Endothelial cell of umbilical vein (primary cell): ENCODE measurements around the gene SYCP3. TPM values are rescaled to one million over a fixed set of nuclear protein-coding genes. Genes with fewer than 3 reads are reported as not detected.

Experiments used
- BruUV-seq: library from RNA; stranded (reverse); fragments of 400-500 nt; replicated peaks from 2 replicates; lab custom pipeline; 2021; lab: Mats Ljungman, UMichigan
- CTCF ChIA-PET: fragments of 300-600, 350-600 bp; sonication (Branson Sonifier 250); formaldehyde crosslinking; loops from one replicate; lab custom pipeline; 2021; ENCODE audit warnings: antibody characterized with exemption, inconsistent platforms; lab: Charles Lee
- POLR2A ChIA-PET: fragments of 300-600, 350-600 bp; sonication (Branson Sonifier 250); formaldehyde crosslinking; loops from one replicate; lab custom pipeline; 2021; ENCODE audit warnings: antibody characterized with exemption, inconsistent platforms; lab: Charles Lee
- DNase-seq: peaks from one replicate; pipeline ENCODE4 v3.0.0-alpha.2; 2011; ENCODE audit warnings: low read depth, low spot score
- FAIRE-seq: peaks from 2 replicates; lab custom pipeline; 2011; peaks lifted over from hg19 to GRCh38; lab: Jason Lieb, UNC
- H2AFZ ChIP-seq: 2 replicates; pipeline ENCODE4 v1.6.0; 2012; ENCODE audit warnings: low read depth, low read length, control low read depth, inconsistent platforms
- H3K27ac ChIP-seq: 2 replicates; pipeline ENCODE4 v1.5.1; 2011; ENCODE audit warnings: low read depth, mild to moderate bottlenecking, control low read depth, low read length, moderate library complexity; ENCODE audit not compliant: insufficient read depth
- H3K27me3 ChIP-seq, 2 experiments: 2 replicates each; pipeline versions ENCODE4 v1.6.0 to v1.6.1; 2011; ENCODE audit warnings: low read length in 2 of 2, mixed read lengths in 1 of 2; ENCODE audit not compliant: control insufficient read depth in 2 of 2, insufficient read depth in 2 of 2
- H3K36me3 ChIP-seq, 2 experiments: 2 replicates in 1 of 2; 3 replicates in 1 of 2; pipeline ENCODE4 v1.5.1; 2011; ENCODE audit warnings: low read length in 2 of 2, mild to moderate bottlenecking in 1 of 2, moderate library complexity in 1 of 2; ENCODE audit not compliant: control insufficient read depth in 2 of 2, insufficient read depth in 2 of 2; ENCODE audit errors: extremely low read depth in 1 of 2
- H3K4me1 ChIP-seq: 3 replicates; pipeline ENCODE4 v1.5.1; 2011; ENCODE audit warnings: mild to moderate bottlenecking, low read length; ENCODE audit not compliant: control insufficient read depth, insufficient read depth; ENCODE audit errors: extremely low read depth
- H3K4me2 ChIP-seq: 2 replicates; pipeline ENCODE4 v1.6.1; 2011; ENCODE audit warnings: low read length, control low read depth, mixed read lengths; ENCODE audit not compliant: insufficient read depth
- H3K4me3 ChIP-seq, 3 experiments: fragments of 200-600 bp in 1 of 3; sonication (generic), shearing (Covaris generic) in 1 of 3; replicated peaks in 1 of 3; 2 replicates each; pipeline ENCODE4 v1.5.1; 2011 to 2016; ENCODE audit warnings: control low read depth in 3 of 3, low read length in 3 of 3, mild to moderate bottlenecking in 2 of 3, inconsistent platforms in 1 of 3, low read depth in 1 of 3, moderate library complexity in 1 of 3; ENCODE audit not compliant: insufficient read depth in 1 of 3
- H3K79me2 ChIP-seq: 2 replicates; pipeline ENCODE4 v1.6.0; 2012; ENCODE audit warnings: low read length, inconsistent platforms; ENCODE audit not compliant: control insufficient read depth, insufficient read depth
- H3K9ac ChIP-seq: replicated peaks from 2 replicates; pipeline ENCODE3; 2011; ENCODE audit warnings: low read length, control low read depth; ENCODE audit not compliant: insufficient read depth; ENCODE audit errors: extremely low read depth
- H3K9me1 ChIP-seq: replicated peaks from 3 replicates; pipeline ENCODE4 v1.6.0; 2011; ENCODE audit warnings: mild to moderate bottlenecking, low read length; ENCODE audit not compliant: control insufficient read depth, insufficient read depth; ENCODE audit errors: extremely low read depth
- H3K9me3 ChIP-seq: replicated peaks from 2 replicates; pipeline ENCODE4 v1.5.1; 2012; ENCODE audit warnings: low read length, inconsistent platforms; ENCODE audit not compliant: control insufficient read depth, insufficient read depth
- H4K20me1 ChIP-seq: replicated peaks from 2 replicates; pipeline ENCODE3; 2011; ENCODE audit warnings: mild to moderate bottlenecking, low read length; ENCODE audit not compliant: control insufficient read depth, insufficient read depth; ENCODE audit errors: extremely low read depth
- CTCF ChIP-seq, 2 donors: IDR thresholded peaks; 1 replicate in 1 of 2; 2 replicates in 1 of 2; pipeline ENCODE4 v1.5.1; 2011; ENCODE audit warnings: low read length in 2 of 2, mild to moderate bottlenecking in 2 of 2, moderate library complexity in 2 of 2, control low read depth in 1 of 2, inconsistent platforms in 1 of 2, low read depth in 1 of 2; ENCODE audit not compliant: insufficient read depth in 1 of 2; ENCODE audit errors: extremely low read depth in 1 of 2
- EZH2 ChIP-seq: IDR thresholded peaks from 2 replicates; pipeline ENCODE4 v1.6.1; 2012; ENCODE audit warnings: borderline replicate concordance, low read depth, mild to moderate bottlenecking, moderate library complexity, low read length, inconsistent platforms; ENCODE audit not compliant: severe bottlenecking
- FOS ChIP-seq: IDR thresholded peaks from 2 replicates; pipeline ENCODE4 v1.6.1; 2011; ENCODE audit warnings: mild to moderate bottlenecking, low read length, moderate library complexity, borderline replicate concordance; ENCODE audit not compliant: insufficient read depth
- GATA2 ChIP-seq: IDR thresholded peaks from 2 replicates; pipeline ENCODE4 v1.7.0; 2011; ENCODE audit warnings: low read depth, mild to moderate bottlenecking, moderate library complexity, mixed read lengths, low read length; ENCODE audit not compliant: insufficient read length, insufficient read depth
- JUN ChIP-seq: IDR thresholded peaks from 2 replicates; pipeline ENCODE4 v1.6.1; 2011; ENCODE audit warnings: borderline replicate concordance, low read depth; ENCODE audit not compliant: insufficient read length, insufficient read depth
- MAX ChIP-seq: IDR thresholded peaks from 2 replicates; pipeline ENCODE4 v1.6.1; 2011; ENCODE audit not compliant: insufficient read depth, insufficient read length
- MYC ChIP-seq: IDR thresholded peaks from one replicate; pipeline ENCODE4 v1.6.1; 2011; ENCODE audit warnings: mild to moderate bottlenecking, low read depth, low read length
- POLR2A ChIP-seq: IDR thresholded peaks from 2 replicates; pipeline ENCODE4 v1.6.1; 2012; ENCODE audit warnings: low read depth, mild to moderate bottlenecking, control low read depth, low read length
- POLR2AphosphoS5 ChIP-seq: IDR thresholded peaks from 2 replicates; pipeline ENCODE4 v1.6.1; 2012; ENCODE audit warnings: low read depth, mild to moderate bottlenecking, control low read depth, low read length, moderate library complexity; ENCODE audit not compliant: insufficient read depth
- dilution Hi-C: fragments of 300-500 bp; cut with MboI; formaldehyde crosslinking; loops from one replicate; pipeline ENCODE4 v1.15.0; 2019; ENCODE audit warnings: low sequenced_read_pairs; ENCODE audit not compliant: extremely low pct_ligation_motif_present
- intact Hi-C: fragments of 100-400 bp; cut with micrococcal nuclease; formaldehyde crosslinking; loops from one replicate; pipeline ENCODE4 v1.10.0; 2022
- polyA plus RNA-seq, 4 experiments: library from polyadenylated mRNA; depleted of rRNA in 3 of 4; stranded (reverse) in 3 of 4; unstranded in 1 of 4; fragments of >200 nt; gene quantifications; 2 replicates each; pipeline versions ENCODE4 v1.2.1 to v1.2.3, GENCODE V29; 2011 to 2012; ENCODE audit warnings: missing spikeins in 1 of 4
- total RNA-seq: library from RNA; stranded (reverse); gene quantifications from 2 replicates; pipeline ENCODE4 v1.2.3, GENCODE V29; 2021

Gene SYCP3
- total and polyA plus RNA-seq, 2 donors (not counting 3 experiments of a cell fraction or from before 2014, with no cell fraction given): 0.29 TPM; not detected in 1

- Histone ChIP-seq H3K79me2 (no peaks in the 10 kb centered on the region), H3K4me3 (no peak overlapping the region), H3K4me1 (no peaks in the 10 kb centered on the region), H3K27ac (no peak overlapping the region), H3K9me3 (no peaks in the 10 kb centered on the region), H3K9me1 (no peaks in the 10 kb centered on the region), H3K4me2 (no peak overlapping the region), H3K27me3 (no peaks in the 10 kb centered on the region), H3K36me3 (peaks cover 0 to 10% of the 10 kb centered on the region in 2 experiments), H2AFZ (no peak overlapping the region), H3K9ac (no peak overlapping the region), H4K20me1 (no peaks in the 10 kb centered on the region)
- ChIA-PET CTCF (interaction anchor here (1.0 to 2.4 kb wide), 2 partner anchors 16 to 328 kb away, joined by 5 to 7 read pairs; no protein-coding TSS in a partner anchor), POLR2A (no interaction called here)
- intact Hi-C loops (no loop called here), dilution Hi-C loops (no loop called here)
- DNase-seq: no peak
- FAIRE-seq: no peak
- TF ChIP-seq JUN: no peak
- TF ChIP-seq MAX: no peak
- no peak for TF ChIP-seq CTCF (IDR thresholded peaks at IDR 0.05; ENCODE audit: extremely low read depth in 1 of 2, insufficient read depth in 1 of 2, low read depth in 1 of 2, low read length in 2 of 2)
- TF ChIP-seq MYC: no peak
- TF ChIP-seq GATA2: no peak
- TF ChIP-seq POLR2A: no peak
- no peak for TF ChIP-seq EZH2
- no peak for TF ChIP-seq FOS
- no peak for TF ChIP-seq POLR2AphosphoS5
- no TSS peak for BruUV-seq
Measured at GRCh38 chr12:101743242-101743641, 4.0 kb upstream of the SYCP3 start.
